ENCODE measurements around the gene ANKDD1A.

DNA sequence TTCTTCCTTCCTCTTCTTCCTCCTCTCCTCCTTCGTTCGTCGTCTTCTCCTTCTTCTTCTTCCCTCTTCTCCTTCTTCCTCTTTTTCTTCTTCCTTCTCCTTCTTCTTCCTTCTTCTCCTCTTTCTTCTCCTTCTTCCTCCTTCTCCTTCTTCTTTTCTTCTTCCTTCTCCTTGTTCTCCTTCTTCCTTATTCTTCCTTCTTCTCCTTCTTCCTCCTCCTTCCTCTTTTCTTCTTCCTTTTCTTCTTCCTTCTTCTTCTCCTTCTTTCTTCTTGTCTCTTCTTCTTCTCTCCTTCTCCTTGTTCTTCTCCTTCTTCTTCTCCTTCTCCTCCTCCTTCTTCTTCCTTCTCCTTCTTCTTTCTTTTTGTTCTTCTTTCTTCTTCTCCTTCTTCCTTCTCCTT lies 42.7 kb downstream of the ANKDD1A start:
- TF ChIP-seq, protein P1, sequence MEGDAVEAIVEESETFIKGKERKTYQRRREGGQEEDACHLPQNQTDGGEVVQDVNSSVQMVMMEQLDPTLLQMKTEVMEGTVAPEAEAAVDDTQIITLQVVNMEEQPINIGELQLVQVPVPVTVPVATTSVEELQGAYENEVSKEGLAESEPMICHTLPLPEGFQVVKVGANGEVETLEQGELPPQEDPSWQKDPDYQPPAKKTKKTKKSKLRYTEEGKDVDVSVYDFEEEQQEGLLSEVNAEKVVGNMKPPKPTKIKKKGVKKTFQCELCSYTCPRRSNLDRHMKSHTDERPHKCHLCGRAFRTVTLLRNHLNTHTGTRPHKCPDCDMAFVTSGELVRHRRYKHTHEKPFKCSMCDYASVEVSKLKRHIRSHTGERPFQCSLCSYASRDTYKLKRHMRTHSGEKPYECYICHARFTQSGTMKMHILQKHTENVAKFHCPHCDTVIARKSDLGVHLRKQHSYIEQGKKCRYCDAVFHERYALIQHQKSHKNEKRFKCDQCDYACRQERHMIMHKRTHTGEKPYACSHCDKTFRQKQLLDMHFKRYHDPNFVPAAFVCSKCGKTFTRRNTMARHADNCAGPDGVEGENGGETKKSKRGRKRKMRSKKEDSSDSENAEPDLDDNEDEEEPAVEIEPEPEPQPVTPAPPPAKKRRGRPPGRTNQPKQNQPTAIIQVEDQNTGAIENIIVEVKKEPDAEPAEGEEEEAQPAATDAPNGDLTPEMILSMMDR (conservative IDR thresholded peaks at IDR 0.05) = no peak
- TF ChIP-seq ZFX (IDR thresholded peaks at IDR 0.05) = no peak

All from C4-2B (cell line).